Measurements from ENCODE around the gene HOXB8.

- TF ChIP-seq CTCF (IDR thresholded peaks at IDR 0.05) (no peak), POLR2A (IDR thresholded peaks at IDR 0.05) (no peak)
These were observed 35.1 kb downstream of the HOXB8 start for GRCh38 chr17:48579760-48580554.
